ENCODE measurements around the gene SIM1. TPM values are rescaled to one million over a fixed set of nuclear protein-coding genes. Genes with fewer than 3 reads are reported as not detected.
A peak's percentile ranks its signal among the peaks of the same experiment; 100 is the strongest.

SIM1 gene
- total RNA-seq, 1 experiment from 2014 or later, result 0.17 TPM

GRCh38 chr6:100342830-100343229 is 121.9 kb downstream of the SIM1 start:
- POLR2A ChIA-PET (ENCODE audit: low non-redundant PET), result no interaction called here
- CTCF ChIA-PET, result no interaction called here

GRCh38 chr6:100339574-100340255 is 125.0 kb downstream of the SIM1 start:
- Histone ChIP-seq H3K4me1 (ENCODE audit: insufficient read depth, low read length, poor library complexity, severe bottlenecking) (no peaks in the 10 kb centered on the region), H3K27me3 (replicated peaks; ENCODE audit: insufficient read depth, low read depth, low read length, poor library complexity) (no peaks in the 10 kb centered on the region), H3K4me3 (ENCODE audit: low read depth, low read length, poor library complexity, severe bottlenecking) (no peak overlapping the region), H3K9me3 (ENCODE audit: low read depth, low read length, poor library complexity, severe bottlenecking) (no peaks in the 10 kb centered on the region), H3K36me3 (ENCODE audit: insufficient read depth, low read length, poor library complexity, severe bottlenecking) (no peaks in the 10 kb centered on the region), H3K27ac (ENCODE audit: low read depth, low read length, poor library complexity, severe bottlenecking) (no peak overlapping the region)
- no TSS peak for BruUV-seq (replicated peaks)
- TF ChIP-seq CTCF (conservative IDR thresholded peaks at IDR 0.05; ENCODE audit: low read depth, low read length) (no peak), EZH2 (IDR thresholded peaks at IDR 0.05; ENCODE audit: borderline replicate concordance, low read depth, low read length, poor library complexity, severe bottlenecking) (no peak)
- DNase-seq (ENCODE audit: low spot score), result no peak
- ChIA-PET CTCF (no interaction called here), POLR2A (ENCODE audit: low non-redundant PET) (no interaction called here)
- intact Hi-C loops (cut with micrococcal nuclease; ENCODE audit: unreplicated experiment), result no loop called here

More at GRCh38 chr6:100342830-100343229, 121.9 kb downstream of the SIM1 start:
- DNase-seq (ENCODE audit: low spot score), result peak; percentile 12
- no peak for TF ChIP-seq EZH2 (IDR thresholded peaks at IDR 0.05; ENCODE audit: borderline replicate concordance, low read depth, low read length, poor library complexity, severe bottlenecking)
- TF ChIP-seq CTCF (conservative IDR thresholded peaks at IDR 0.05; ENCODE audit: low read depth, low read length), result no peak
- H3K4me1 ChIP-seq (ENCODE audit: insufficient read depth, low read length, poor library complexity, severe bottlenecking), result no peaks in the 10 kb centered on the region
- H3K27ac ChIP-seq (ENCODE audit: low read depth, low read length, poor library complexity, severe bottlenecking), result no peak overlapping the region
- H3K27me3 ChIP-seq (replicated peaks; ENCODE audit: insufficient read depth, low read depth, low read length, poor library complexity), result no peaks in the 10 kb centered on the region
- intact Hi-C loops (cut with micrococcal nuclease; ENCODE audit: unreplicated experiment), result no loop called here
- BruUV-seq (replicated peaks), result no TSS peak
- H3K9me3 ChIP-seq (ENCODE audit: low read depth, low read length, poor library complexity, severe bottlenecking), result no peaks in the 10 kb centered on the region
- no peaks in the 10 kb centered on the region for H3K36me3 ChIP-seq (ENCODE audit: insufficient read depth, low read length, poor library complexity, severe bottlenecking)
- no peak overlapping the region for H3K4me3 ChIP-seq (ENCODE audit: low read depth, low read length, poor library complexity, severe bottlenecking)

- no peaks in the 10 kb centered on the region for H3K27me3 ChIP-seq (replicated peaks; ENCODE audit: insufficient read depth, low read depth, low read length, poor library complexity)
- H3K4me3 ChIP-seq (ENCODE audit: low read depth, low read length, poor library complexity, severe bottlenecking), result no peak overlapping the region
- TF ChIP-seq CTCF (conservative IDR thresholded peaks at IDR 0.05; ENCODE audit: low read depth, low read length) (no peak), EZH2 (IDR thresholded peaks at IDR 0.05; ENCODE audit: borderline replicate concordance, low read depth, low read length, poor library complexity, severe bottlenecking) (no peak)
- ChIA-PET CTCF (no interaction called here), POLR2A (ENCODE audit: low non-redundant PET) (no interaction called here)
- H3K4me1 ChIP-seq (ENCODE audit: insufficient read depth, low read length, poor library complexity, severe bottlenecking), result no peaks in the 10 kb centered on the region
- no peak for DNase-seq (ENCODE audit: low spot score)
- no peaks in the 10 kb centered on the region for H3K9me3 ChIP-seq (ENCODE audit: low read depth, low read length, poor library complexity, severe bottlenecking)
- H3K36me3 ChIP-seq (ENCODE audit: insufficient read depth, low read length, poor library complexity, severe bottlenecking), result no peaks in the 10 kb centered on the region
- intact Hi-C loops (cut with micrococcal nuclease; ENCODE audit: unreplicated experiment), result no loop called here
- BruUV-seq (replicated peaks), result no TSS peak
- H3K27ac ChIP-seq (ENCODE audit: low read depth, low read length, poor library complexity, severe bottlenecking), result no peak overlapping the region
Observed at GRCh38 chr6:100338090-100338489, 126.6 kb downstream of the SIM1 start.

All from A673 (cell line).